G401.6 (cell line): Measurements from ENCODE around the gene TMEM115.

Experiments
- FAIRE-seq: peaks from 2 replicates; lab custom pipeline; 2012; peaks lifted over from hg19 to GRCh38; lab: Jason Lieb, UNC

Gene TMEM115

DNA sequence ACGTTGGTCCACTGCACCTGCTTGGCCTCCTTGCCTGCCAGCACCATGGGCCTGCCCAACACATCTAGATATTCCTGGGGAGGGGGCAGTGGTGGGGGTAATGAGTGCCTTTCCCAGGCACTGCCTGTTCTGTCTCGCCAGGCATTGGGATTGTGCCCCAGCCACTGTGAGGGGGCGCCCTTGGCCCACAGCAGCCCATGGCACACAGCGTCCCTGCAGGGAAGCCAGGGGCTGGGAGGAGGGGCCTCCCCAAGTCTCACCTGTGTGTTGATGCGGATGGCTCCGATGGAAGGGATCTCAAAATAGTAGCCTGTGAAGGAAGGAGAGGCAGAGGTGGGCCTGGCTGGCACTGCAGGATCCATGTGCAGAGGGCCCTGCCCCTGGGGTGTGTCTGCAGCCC is 18.7 kb upstream of the TMEM115 start:
- no peak for FAIRE-seq

GRCh38 chr3:50375258-50375931 is 16.1 kb upstream of the TMEM115 start:
- FAIRE-seq = no peak

- FAIRE-seq = no peak
These were observed 15.3 kb upstream of the TMEM115 start for GRCh38 chr3:50374363-50375257.

DNA sequence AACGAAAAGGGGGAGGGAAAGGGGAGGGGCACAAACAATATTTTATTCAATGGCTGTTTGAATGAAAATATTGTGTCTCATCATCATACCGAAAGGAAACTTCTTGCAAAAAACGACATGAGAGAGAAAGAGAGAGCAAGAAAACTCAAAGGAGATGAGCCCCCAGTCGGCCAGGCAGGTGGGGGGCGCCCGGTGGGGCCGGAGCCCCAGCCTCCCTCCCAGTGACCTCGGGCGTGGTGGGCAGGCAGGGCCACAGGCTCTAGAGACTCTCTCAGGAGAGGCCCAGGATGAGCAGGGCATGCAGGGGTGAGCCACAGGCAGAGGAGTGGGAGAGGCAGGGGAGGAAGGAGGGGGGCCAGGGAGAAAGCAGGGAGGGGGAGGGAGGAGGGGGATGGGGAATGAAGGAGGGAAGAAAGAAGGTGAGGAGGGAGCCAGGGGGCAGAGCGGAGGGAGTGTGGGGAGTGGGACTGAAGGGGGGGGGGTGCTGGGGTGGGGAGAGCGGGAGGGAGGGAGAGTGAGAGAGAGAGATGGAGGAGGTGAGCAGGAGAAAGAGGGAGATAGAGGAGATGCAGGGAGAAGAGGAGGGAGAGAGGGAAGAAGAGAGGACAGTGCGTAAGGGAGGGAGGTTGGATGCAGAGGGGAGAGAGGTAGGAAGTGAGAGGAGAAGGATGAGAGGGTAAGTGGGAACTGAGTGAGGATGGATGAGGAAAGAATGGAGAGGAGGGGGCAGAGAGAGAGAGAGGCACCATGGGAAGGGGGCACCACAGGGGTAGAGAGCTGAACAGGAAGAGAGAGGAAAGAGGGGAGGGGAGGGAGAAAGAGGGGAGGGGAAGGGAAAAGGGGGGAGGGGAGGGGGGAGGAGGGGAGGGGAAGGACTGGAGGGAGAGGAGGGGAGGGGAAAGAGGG is 14.1 kb upstream of the TMEM115 start:
- FAIRE-seq = no peak

- FAIRE-seq = no peak
These were observed 13.0 kb upstream of the TMEM115 start for GRCh38 chr3:50372349-50372748.

DNA sequence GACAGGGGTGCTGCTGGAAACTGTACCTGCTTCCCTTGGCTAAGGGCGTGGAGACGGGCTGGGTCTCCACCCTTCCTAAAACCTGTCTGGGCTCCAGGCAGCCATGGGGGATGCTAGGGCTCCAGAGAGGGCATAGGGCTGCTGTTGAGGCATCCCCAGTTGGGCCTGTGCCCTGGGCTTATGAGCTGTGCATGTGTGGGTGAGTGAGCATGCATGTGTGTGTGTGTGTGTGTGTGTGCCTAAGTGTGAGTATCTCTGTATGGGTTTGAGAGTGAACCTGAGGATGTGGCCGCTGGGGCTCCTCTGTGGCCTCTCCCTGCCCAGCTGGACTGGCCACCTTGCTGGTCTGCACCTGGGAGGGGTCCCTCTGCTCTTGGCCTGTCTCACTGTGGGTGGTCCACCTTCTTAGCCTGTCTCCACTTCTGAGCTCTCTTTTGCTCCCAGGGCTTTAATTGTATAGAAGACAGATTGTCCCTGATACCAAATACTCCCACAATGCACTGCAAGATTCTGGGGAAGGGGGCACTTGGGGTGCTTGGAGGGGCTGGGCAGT is 11.9 kb upstream of the TMEM115 start:
- no peak for FAIRE-seq

GRCh38 chr3:50370594-50370993 is 11.3 kb upstream of the TMEM115 start:
- FAIRE-seq = peak; percentile 65

DNA sequence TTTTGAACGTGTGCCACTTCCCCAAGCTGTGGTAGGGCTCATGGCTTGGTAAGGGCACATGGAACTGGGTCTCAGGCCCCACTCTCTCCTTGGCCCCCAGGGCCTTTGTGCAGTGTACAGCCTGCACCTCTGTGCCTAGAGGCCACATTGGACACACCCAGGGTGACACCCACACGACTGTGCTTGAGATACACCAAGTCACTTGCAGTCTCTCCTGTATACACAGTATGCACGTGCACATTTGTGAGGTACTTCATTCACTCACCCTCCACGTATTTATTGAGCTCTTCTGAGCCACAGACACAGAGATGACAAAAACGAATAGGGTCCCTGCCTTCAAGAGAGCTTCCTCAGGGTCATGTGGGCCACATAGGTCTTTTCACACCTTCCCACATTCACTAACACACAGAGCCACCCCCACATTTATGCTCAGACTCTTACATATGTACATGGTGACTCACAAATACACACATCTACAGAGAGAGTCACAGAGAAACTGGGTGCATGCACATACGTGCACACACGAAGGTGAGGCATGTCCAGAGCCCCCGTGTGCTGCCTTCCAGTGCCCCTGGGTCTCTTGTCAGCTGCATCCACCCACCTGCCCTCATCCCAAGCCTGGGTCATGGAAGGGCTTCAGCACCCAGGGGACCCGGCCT is 9.8 kb upstream of the TMEM115 start:
- no peak for FAIRE-seq

- no peak for FAIRE-seq
These were observed 6.5 kb upstream of the TMEM115 start for GRCh38 chr3:50365842-50366220.

GRCh38 chr3:50365080-50365841 is 5.9 kb upstream of the TMEM115 start:
- no peak for FAIRE-seq

DNA sequence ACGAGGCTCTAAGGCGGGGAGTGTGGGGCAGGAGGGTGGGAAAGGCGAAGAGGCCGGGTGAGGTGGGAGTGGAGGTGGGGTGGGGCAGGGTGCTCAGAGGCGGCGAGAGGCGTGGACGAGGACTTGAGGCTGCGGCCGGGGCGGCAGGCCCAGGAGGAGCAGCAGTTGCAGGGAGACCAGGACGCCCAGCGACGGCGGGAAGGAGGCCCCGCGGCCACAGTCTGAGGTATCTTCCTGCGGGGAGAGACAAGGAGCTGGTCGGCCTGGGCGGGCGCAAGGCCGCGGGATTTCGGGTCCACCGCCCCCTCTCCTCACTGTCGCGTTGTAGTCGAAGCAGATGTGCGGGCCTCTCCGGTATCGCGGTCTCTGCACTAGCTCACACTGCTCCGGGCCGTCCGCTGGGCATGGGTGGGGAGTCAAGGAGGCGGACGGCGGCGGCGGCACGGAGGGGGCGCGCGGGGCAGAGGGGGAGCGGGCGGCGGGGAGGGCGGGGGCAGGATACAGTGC is 5.3 kb upstream of the TMEM115 start:
- FAIRE-seq = no peak

- no peak for FAIRE-seq
These were observed 414 bp upstream of the TMEM115 start for GRCh38 chr3:50359760-50360110.

DNA sequence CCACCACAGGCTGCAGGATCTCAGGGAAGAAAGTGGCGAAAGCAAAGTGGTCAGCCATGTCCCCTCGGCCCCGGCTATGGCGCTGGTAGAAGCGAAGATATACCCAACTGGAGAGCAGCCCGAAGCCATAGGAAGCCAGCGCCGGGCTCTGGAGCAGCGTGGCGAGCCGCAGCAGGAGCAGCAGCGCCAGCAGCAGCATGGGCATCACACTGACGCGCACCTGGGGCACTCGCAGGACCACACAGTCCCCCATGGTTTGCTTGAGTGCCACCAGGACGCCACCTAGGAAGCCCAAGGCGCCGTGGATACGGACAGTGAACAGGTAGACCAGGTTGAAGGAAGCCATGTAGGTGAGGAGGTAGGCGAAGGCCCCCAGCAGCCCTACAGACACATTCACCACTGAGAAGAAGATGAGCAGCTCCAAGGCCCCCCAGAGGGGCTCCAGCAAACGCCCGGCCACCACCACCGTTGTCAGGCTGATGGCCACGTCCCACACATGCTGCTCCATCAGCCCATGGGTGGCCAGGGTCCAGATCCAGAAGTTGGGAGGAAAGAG is 888 bp downstream of the TMEM115 start:
- no peak for FAIRE-seq

DNA sequence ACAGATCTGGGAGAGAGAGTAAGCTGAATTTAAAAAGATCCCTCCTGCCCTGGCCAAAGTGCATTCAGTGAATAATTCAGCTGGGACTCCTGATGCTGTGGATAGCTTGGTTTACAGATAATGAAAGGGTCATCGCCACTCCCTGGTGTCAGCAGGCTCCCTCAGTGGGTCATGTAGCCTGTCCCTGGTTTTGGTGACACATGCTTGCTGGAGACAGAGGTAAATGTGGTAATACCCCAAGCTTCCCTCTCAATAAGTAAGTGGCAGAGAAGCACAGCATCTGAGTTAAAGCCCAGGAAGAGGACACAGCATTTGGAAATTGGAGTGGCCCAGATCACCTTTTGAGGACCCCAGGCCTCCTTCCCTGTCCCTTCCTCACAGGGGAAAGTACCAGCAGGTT is 1.8 kb downstream of the TMEM115 start:
- no peak for FAIRE-seq

DNA sequence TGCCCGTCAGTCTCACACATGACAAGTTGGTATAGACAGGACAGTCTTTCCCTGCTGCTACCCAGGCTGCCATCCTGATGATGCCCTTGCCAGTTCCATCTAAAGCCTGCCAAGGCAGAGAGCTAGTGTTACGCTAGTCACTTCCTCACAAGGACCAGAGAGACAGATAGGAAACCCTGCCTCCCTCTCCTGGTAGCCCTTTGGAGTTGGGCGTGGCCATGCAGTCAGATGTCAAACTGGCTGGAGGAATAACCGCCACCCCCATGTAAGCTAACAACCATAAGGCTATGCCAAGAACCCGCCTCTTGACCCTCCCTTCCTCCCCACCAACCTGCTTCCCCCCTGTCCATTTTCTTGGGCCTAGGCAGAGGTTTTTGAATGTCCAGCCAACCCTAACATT is 2.8 kb downstream of the TMEM115 start:
- no peak for FAIRE-seq

DNA sequence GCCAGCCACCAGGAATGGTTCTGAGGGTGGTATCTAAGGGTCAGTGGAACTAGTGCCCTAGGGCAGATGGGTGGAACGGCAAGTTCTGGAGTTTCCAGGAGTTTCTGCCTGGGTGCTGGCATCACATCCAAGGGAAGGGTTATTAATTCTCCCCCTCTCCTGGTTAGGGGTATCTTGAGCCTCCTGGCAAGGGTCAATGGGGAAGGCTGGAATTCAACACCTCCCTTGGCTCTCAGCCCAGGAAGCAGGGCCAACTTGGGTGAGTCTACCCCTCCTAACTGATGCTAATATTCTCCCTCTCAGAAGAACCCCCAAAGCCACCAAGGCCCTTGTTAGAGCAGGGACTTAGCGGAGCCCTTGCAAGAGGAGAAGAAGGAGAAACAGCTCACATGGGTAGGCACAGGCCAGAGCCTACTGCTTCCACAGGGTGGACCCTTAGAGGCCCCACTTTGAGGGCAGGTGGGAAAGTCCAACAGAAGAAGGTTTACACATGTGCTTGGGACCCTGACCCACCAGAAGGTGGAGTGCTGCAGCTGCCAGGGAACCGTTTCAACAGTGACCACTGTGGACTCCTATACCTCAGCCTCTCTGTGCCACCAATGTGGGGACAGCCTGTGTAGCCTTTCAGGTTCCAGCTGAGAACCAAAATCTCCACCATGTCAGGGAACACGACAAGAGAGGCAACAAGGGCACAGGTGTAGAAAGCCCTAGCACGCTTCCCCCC is 3.3 kb downstream of the TMEM115 start:
- FAIRE-seq = no peak

- no peak for FAIRE-seq
These were observed 4.5 kb downstream of the TMEM115 start for GRCh38 chr3:50354850-50355249.

DNA sequence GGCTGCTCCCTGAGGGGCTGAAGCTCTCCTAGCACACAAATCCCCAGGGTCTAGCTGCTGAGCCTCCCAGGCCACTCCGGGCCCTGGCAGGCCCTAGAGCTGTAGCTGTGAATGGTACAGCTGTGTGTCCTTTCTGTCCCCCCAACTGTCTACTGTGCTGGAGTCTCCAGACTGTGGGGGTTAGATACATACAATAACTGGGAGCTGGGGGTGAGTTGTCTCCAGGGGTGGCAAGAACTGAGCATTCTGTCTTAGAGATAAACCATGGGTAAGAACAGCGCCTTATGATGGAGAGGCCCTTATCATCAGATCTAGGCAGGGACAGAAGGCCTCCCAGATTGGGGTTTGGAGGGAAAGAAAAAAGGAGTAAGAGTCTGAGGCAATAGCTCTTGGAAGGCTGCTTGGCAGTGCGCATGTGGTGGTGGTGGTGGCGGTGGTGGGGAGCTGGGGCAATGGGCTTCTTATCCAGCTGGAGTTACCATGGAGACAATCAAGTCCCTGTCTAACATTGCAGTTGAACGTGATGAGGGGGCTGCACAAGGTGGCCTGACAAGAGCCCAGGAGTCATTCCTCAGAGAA is 5.0 kb downstream of the TMEM115 start:
- no peak for FAIRE-seq

DNA sequence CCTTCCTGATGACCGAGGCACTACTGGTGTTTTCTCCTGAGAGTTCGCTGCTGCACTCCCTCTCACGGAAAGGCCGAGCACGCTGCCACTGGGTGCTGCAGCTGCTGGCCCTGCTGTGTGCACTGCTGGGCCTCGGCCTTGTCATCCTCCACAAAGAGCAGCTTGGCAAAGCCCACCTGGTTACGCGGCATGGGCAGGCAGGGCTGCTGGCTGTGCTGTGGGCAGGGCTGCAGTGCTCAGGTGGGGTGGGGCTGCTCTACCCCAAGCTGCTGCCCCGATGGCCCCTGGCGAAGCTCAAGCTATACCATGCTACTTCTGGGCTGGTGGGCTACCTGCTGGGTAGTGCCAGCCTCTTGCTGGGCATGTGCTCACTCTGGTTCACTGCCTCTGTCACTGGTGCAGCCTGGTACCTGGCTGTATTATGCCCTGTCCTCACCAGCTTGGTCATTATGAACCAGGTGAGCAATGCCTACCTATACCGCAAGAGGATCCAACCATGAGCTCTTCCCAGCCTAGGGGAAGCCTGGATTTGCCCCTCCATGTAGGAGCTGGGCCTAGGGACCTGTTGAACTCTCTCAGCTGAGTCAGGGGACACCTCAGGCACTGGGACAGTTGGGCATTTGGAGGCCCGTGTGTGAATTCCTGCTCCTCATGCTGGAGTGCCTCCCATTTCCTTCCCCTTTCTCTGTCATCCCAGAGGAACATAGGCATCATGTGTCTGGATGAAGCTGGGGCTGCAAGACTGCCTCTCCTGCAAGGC is 5.9 kb downstream of the TMEM115 start:
- no peak for FAIRE-seq
